Parathyroid adenoma (tissue), 2 donors: ENCODE results near the gene CATSPER3.

Experiments used
- H2AFZ ChIP-seq: fragments of 300-600 bp; sonication (generic); one replicate; pipeline ENCODE4 v1.7.0; 2017; ENCODE audit warnings: antibody characterized with exemption, mild to moderate bottlenecking
- H3K27ac ChIP-seq: fragments of 300-600 bp; sonication (generic); one replicate; pipeline ENCODE4 v1.7.0; 2017
- H3K27me3 ChIP-seq: fragments of 300-600 bp; sonication (generic); one replicate; pipeline ENCODE4 v1.7.0; 2017; ENCODE audit warnings: low read length; ENCODE audit not compliant: control insufficient read depth, insufficient read depth
- H3K36me3 ChIP-seq: fragments of 300-600 bp; sonication (generic); one replicate; pipeline ENCODE4 v1.7.0; 2017; ENCODE audit warnings: low read length; ENCODE audit not compliant: control insufficient read depth, insufficient read depth
- H3K4me1 ChIP-seq: fragments of 300-600 bp; sonication (generic); one replicate; pipeline ENCODE4 v1.7.0; 2017; ENCODE audit warnings: control low read depth
- H3K4me2 ChIP-seq: fragments of 300-600 bp; sonication (generic); one replicate; pipeline ENCODE4 v1.7.0; 2017; ENCODE audit warnings: low read length
- H3K4me3 ChIP-seq: fragments of 300-600 bp; sonication (generic); one replicate; pipeline ENCODE4 v1.7.0; 2017; ENCODE audit warnings: low read depth, low read length
- H3K79me2 ChIP-seq: fragments of 300-600 bp; sonication (generic); one replicate; pipeline ENCODE4 v1.7.0; 2017; ENCODE audit warnings: control low read depth
- H3K9ac ChIP-seq: fragments of 300-600 bp; sonication (generic); one replicate; pipeline ENCODE4 v1.7.0; 2017; ENCODE audit warnings: mild to moderate bottlenecking
- H3K9me3 ChIP-seq: fragments of 300-600 bp; sonication (generic); one replicate; pipeline ENCODE4 v1.7.0; 2017; ENCODE audit warnings: low read length; ENCODE audit not compliant: control insufficient read depth
- TF ChIP-seq, protein P1 (sequence below): fragments of 300-600 bp; sonication (generic); IDR thresholded peaks from one replicate; pipeline ENCODE4 v1.7.0; 2017; ENCODE audit warnings: antibody characterized with exemption, mild to moderate bottlenecking
- donor health status: primary hyperparathyroidism.

The CATSPER3 gene

DNA sequence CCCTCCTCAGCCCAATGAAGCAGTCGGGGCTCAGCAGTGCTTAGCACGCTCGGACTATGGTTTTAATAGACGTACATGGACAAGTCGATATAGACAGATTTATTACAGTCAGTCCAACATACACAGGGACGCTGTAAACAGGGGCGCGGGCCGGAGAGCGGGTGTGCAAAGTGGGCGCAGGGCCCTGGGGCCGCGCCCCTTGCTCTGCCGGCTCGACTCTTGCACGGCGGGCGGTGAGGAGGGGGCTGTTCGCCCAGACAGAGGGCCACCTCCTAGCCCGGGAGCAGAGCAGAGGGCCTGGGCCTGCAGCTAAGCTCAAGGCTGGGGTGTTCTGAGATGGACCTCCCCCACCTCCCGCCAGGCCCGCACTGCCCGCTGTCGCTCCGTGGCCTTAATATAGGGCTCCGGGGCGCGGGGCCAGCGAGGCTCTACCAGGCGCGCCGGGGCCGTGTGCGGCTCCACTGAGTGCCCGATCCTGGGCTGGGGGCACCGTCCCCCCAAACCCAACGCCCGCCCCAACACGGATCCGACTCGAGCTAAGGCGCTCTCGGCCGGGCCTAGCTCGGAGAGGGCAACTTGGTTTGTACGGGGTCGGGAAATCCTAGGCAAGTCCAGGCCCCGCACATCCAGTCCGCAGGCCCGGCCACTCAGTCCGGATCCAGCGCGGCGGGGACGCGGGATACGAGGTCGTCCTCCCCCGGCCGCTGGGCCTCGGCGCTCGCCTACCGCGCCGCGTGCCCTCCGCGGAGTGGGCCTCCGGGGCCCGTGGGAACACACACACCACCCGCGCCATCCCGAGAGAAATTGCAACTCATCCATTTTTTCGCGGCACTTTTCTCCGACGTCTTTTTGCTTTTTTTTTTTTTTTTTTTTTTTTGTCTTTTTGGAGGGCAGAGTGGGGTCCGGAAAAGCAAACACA lies 60.2 kb downstream of the CATSPER3 start:
- Histone ChIP-seq H3K9ac (no peak overlapping the region), H3K4me3 (no peak overlapping the region), H2AFZ (no peak overlapping the region), H3K4me2 (no peak overlapping the region), H3K36me3 (no peaks in the 10 kb centered on the region), H3K27ac (no peak overlapping the region), H3K9me3 (no peaks in the 10 kb centered on the region), H3K4me1 (peaks cover 3% of the 10 kb centered on the region), H3K27me3 (peaks cover 31% of the 10 kb centered on the region), H3K79me2 (no peaks in the 10 kb centered on the region)
- TF ChIP-seq, protein P1, sequence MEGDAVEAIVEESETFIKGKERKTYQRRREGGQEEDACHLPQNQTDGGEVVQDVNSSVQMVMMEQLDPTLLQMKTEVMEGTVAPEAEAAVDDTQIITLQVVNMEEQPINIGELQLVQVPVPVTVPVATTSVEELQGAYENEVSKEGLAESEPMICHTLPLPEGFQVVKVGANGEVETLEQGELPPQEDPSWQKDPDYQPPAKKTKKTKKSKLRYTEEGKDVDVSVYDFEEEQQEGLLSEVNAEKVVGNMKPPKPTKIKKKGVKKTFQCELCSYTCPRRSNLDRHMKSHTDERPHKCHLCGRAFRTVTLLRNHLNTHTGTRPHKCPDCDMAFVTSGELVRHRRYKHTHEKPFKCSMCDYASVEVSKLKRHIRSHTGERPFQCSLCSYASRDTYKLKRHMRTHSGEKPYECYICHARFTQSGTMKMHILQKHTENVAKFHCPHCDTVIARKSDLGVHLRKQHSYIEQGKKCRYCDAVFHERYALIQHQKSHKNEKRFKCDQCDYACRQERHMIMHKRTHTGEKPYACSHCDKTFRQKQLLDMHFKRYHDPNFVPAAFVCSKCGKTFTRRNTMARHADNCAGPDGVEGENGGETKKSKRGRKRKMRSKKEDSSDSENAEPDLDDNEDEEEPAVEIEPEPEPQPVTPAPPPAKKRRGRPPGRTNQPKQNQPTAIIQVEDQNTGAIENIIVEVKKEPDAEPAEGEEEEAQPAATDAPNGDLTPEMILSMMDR: no peak

GRCh38 chr5:135028791-135029476 lies 61.2 kb downstream of the CATSPER3 start:
- H3K79me2 ChIP-seq: no peaks in the 10 kb centered on the region
- peaks cover 3% of the 10 kb centered on the region for H3K4me1 ChIP-seq
- TF ChIP-seq, protein P1: no peak
- no peak overlapping the region for H3K4me2 ChIP-seq
- no peaks in the 10 kb centered on the region for H3K9me3 ChIP-seq
- no peak overlapping the region for H2AFZ ChIP-seq
- no peaks in the 10 kb centered on the region for H3K36me3 ChIP-seq
- no peak overlapping the region for H3K27ac ChIP-seq
- peaks cover 31% of the 10 kb centered on the region for H3K27me3 ChIP-seq
- no peak overlapping the region for H3K9ac ChIP-seq
- H3K4me3 ChIP-seq: no peak overlapping the region

- H2AFZ ChIP-seq: no peak overlapping the region
- TF ChIP-seq, protein P1: no peak
- peaks cover 31% of the 10 kb centered on the region for H3K27me3 ChIP-seq
- peaks cover 3% of the 10 kb centered on the region for H3K4me1 ChIP-seq
- H3K9me3 ChIP-seq: no peaks in the 10 kb centered on the region
- no peak overlapping the region for H3K4me3 ChIP-seq
- H3K27ac ChIP-seq: no peak overlapping the region
- H3K9ac ChIP-seq: no peak overlapping the region
- H3K79me2 ChIP-seq: no peaks in the 10 kb centered on the region
- H3K4me2 ChIP-seq: no peak overlapping the region
- no peaks in the 10 kb centered on the region for H3K36me3 ChIP-seq
These were observed 61.9 kb downstream of the CATSPER3 start for GRCh38 chr5:135029477-135030122.

DNA sequence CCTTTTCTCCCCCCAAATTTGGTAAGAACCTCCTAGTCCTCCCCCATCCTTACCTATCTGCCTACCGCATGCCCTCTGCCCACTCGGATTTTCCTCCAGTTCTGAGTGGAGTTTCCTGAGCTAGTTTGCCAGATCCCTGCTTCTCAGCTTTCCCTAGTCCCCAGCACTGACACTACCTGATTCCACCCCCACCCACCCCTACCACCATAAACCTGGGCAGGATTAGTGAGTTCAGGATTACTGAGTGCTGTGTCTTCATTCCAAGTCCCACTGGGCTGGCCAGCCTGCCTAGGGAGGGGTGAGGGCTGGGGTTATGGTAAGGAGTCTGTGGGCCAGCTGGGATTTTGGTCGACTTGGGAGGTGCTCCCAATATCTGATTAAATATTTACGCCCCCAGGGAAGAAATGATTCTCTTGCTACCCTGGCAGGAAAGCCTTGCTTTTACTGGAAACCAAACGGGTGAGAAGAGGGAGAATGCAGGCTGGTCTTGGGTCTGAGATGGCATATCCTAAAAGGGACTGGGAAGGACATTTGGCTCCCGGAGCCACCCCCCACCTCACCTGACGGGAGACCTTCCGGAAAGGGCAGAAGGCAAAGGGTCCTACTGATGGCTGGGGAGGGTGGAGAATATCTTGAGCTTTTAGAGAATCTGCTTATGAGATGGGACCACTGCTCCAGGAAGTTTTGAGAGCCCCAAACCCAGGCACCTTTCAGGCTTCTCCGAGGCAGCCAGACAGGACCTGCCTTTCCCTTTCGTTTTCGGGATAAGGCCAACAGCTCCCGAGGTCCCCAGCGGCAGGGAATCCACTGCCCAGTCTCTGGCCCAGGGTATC lies 62.6 kb downstream of the CATSPER3 start:
- H3K27me3 ChIP-seq: peaks cover 33% of the 10 kb centered on the region
- H3K4me1 ChIP-seq: peaks cover 3% of the 10 kb centered on the region
- no peak overlapping the region for H3K9ac ChIP-seq
- H3K4me3 ChIP-seq: peak overlapping the region; percentile 14
- TF ChIP-seq, protein P1: no peak
- H3K4me2 ChIP-seq: peak overlapping the region; percentile 67
- H2AFZ ChIP-seq: no peak overlapping the region
- H3K9me3 ChIP-seq: no peaks in the 10 kb centered on the region
- H3K27ac ChIP-seq: no peak overlapping the region
- H3K36me3 ChIP-seq: no peaks in the 10 kb centered on the region
- no peaks in the 10 kb centered on the region for H3K79me2 ChIP-seq
